ENCODE measurements around the gene EPB42. TPM values are rescaled to one million over a fixed set of nuclear protein-coding genes. Genes with fewer than 3 reads are reported as not detected.

EPB42 gene
- total RNA-seq, 1 experiment from 2014 or later = not detected

DNA sequence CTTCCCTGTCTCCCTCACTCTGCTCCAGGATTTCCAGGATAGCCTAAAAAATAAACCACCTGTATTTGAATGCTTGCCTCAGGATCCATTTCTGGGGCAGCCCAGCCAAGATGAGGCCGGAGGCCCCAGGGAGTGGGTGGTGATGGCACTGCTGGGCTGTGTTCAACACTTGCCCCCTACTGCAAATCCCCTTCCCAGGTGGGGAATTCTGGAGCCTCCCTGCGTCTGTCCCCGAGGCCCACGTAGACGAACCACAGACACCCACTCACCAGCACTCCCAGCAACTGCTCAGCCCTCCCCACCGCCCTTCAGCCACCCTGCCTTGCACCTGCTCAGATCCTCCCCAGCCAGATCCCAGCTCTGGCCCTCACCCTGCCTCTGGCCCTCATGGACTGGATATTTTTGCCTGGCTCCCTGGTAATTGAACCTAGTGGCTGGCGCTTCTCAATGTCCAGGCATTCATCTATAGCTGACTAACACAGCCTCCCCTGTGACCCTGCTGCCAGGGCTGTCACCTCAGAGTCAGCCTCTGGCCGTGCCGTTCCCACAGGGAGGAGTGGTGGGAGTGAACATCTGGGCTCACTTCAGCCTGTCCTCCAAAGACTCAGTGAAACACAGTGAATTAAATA, 17.1 kb upstream of the EPB42 start (continued):
- no peak for TF ChIP-seq POLR2AphosphoS5 (IDR thresholded peaks at IDR 0.05; ENCODE audit: low read depth, low read length)
- TF ChIP-seq REST (IDR thresholded peaks at IDR 0.05; ENCODE audit: low read depth) = no peak

DNA sequence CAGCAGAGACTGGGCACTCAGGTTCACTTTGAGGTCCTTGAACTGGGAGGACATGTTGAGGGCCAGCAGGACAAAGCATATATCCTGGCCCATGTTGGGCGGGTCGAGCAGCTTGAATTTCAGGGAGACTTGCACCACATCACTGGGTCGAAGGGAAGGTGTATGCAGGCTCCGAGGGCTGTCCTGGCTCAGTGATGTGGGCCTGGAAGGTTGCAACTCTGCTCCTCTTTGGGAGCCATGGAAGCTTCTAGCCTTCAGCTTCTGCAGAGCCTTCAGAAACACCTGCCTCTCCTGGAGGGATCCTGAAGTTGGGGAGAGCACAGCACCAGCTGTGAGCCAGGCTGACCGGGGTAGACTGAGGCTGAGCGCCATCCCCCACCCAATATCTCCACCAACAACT, 14.7 kb upstream of the EPB42 start:
- POLR2A ChIA-PET = no interaction called here
- H2AFZ ChIP-seq (ENCODE audit: low read depth, low read length, poor library complexity, severe bottlenecking) = no peak overlapping the region
- no TSS peak for BruUV-seq (replicated peaks)
- DNase-seq (ENCODE audit: low read depth, low spot score) = no peak
- intact Hi-C loops (cut with micrococcal nuclease) = no loop called here
- CTCF ChIA-PET = interaction anchor here (1.9 kb wide), 1 partner anchor 10 kb away, joined by 8 read pairs; no protein-coding TSS in a partner anchor
- H3K79me2 ChIP-seq (ENCODE audit: insufficient read depth, low read length) = no peaks in the 10 kb centered on the region
- RAD21 ChIA-PET (ENCODE audit: low non-redundant PET in 1 of 2, low total read pairs in 2 of 2, uncharacterized antibody in 2 of 2, unreplicated experiment in 2 of 2) = no interaction called here
- no peaks in the 10 kb centered on the region for H3K4me1 ChIP-seq (ENCODE audit: control insufficient read depth in 1 of 2, insufficient read depth in 2 of 2, low read length in 2 of 2)
- H3K9ac ChIP-seq (ENCODE audit: low read length) = no peak overlapping the region
- no peak for ATAC-seq
- H3K27ac ChIP-seq (ENCODE audit: low read depth, low read length) = no peak overlapping the region
- H3K4me3 ChIP-seq (replicated peaks in 1 of 2; ENCODE audit: low read depth in 1 of 2, low read length in 2 of 2) = no peak overlapping the region
- H3K9me3 ChIP-seq (ENCODE audit: control insufficient read depth in 1 of 2, insufficient read depth in 1 of 2, low read depth in 1 of 2, low read length in 2 of 2) = no peaks in the 10 kb centered on the region
- no peak overlapping the region for H3K4me2 ChIP-seq (ENCODE audit: low read length)
- no peaks in the 10 kb centered on the region for H3K36me3 ChIP-seq (ENCODE audit: control insufficient read depth in 1 of 2, insufficient read depth in 2 of 2, low read length in 2 of 2)
- H3K27me3 ChIP-seq (ENCODE audit: insufficient read depth, low read length) = no peaks in the 10 kb centered on the region
- no peaks in the 10 kb centered on the region for H3K9me2 ChIP-seq (ENCODE audit: insufficient read depth)
- no peaks in the 10 kb centered on the region for H4K20me1 ChIP-seq (ENCODE audit: insufficient read depth)
- TF ChIP-seq, protein P1, sequence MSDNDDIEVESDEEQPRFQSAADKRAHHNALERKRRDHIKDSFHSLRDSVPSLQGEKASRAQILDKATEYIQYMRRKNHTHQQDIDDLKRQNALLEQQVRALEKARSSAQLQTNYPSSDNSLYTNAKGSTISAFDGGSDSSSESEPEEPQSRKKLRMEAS (IDR thresholded peaks at IDR 0.05) = no peak
- TF ChIP-seq TCF7L2 (IDR thresholded peaks at IDR 0.05; ENCODE audit: borderline replicate concordance, extremely low read depth, insufficient read depth, insufficient read length) (no peak), ATF3 (IDR thresholded peaks at IDR 0.05) (no peak), CBX3 (IDR thresholded peaks at IDR 0.05; ENCODE audit: low read depth) (no peak), SIN3A (IDR thresholded peaks at IDR 0.05; ENCODE audit: low read depth) (no peak), ZNF274 (IDR thresholded peaks at IDR 0.05; ENCODE audit: low read depth, low read length) (no peak), FOSL1 (IDR thresholded peaks at IDR 0.05; ENCODE audit: low read depth) (no peak), ZFX (IDR thresholded peaks at IDR 0.05) (no peak), REST (IDR thresholded peaks at IDR 0.05; ENCODE audit: low read depth) (no peak), CEBPB (IDR thresholded peaks at IDR 0.05; ENCODE audit: low read depth) (no peak), EZH2phosphoT487 (IDR thresholded peaks at IDR 0.05; ENCODE audit: borderline replicate concordance) (no peak), ELF1 (IDR thresholded peaks at IDR 0.05; ENCODE audit: borderline replicate concordance, low read depth) (no peak), EZH2 (IDR thresholded peaks at IDR 0.05) (no peak), POLR2A (IDR thresholded peaks at IDR 0.05; ENCODE audit: borderline replicate concordance, extremely low read depth, insufficient read depth, insufficient read length) (no peak)
- TF ChIP-seq, protein P2, sequence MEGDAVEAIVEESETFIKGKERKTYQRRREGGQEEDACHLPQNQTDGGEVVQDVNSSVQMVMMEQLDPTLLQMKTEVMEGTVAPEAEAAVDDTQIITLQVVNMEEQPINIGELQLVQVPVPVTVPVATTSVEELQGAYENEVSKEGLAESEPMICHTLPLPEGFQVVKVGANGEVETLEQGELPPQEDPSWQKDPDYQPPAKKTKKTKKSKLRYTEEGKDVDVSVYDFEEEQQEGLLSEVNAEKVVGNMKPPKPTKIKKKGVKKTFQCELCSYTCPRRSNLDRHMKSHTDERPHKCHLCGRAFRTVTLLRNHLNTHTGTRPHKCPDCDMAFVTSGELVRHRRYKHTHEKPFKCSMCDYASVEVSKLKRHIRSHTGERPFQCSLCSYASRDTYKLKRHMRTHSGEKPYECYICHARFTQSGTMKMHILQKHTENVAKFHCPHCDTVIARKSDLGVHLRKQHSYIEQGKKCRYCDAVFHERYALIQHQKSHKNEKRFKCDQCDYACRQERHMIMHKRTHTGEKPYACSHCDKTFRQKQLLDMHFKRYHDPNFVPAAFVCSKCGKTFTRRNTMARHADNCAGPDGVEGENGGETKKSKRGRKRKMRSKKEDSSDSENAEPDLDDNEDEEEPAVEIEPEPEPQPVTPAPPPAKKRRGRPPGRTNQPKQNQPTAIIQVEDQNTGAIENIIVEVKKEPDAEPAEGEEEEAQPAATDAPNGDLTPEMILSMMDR (IDR thresholded peaks at IDR 0.05 in 2 of 3, conservative IDR thresholded peaks at IDR 0.05 in 1 of 3; ENCODE audit: borderline replicate concordance in 1 of 3, insufficient read depth in 1 of 3, low read depth in 2 of 3, low read length in 2 of 3) = no peak

Data from HCT116 (cell line).